Psoas muscle (tissue), 8 donors: ENCODE measurements around the gene ADCY5. TPM values are rescaled to one million over a fixed set of nuclear protein-coding genes. Genes with fewer than 3 reads are reported as not detected.
A peak's percentile ranks its signal among the peaks of the same experiment; 100 is the strongest.

Experiments
- ATAC-seq, 4 donors: fragments of 200-7000 bp; cut with Tn5 transposase; one replicate each; pipeline ENCODE4 v1.9.1; 2020; ENCODE audit warnings: moderate library complexity in 3 of 4, mild to moderate bottlenecking in 2 of 4
- DNase-seq, 2 donors: peaks; one replicate each; pipeline ENCODE4 v3.0.0-alpha.2; 2020
- H3K27ac ChIP-seq: fragments of 200-600 bp; one replicate; pipeline ENCODE4 v1.8.0; 2022
- H3K27me3 ChIP-seq, 3 donors: fragments of 200-600 bp in 1 of 3; one replicate each; pipeline versions ENCODE4 v1.6.1 to v1.8.0; 2013 to 2022; ENCODE audit warnings: low read length in 2 of 3, mild to moderate bottlenecking in 2 of 3, moderate library complexity in 1 of 3; ENCODE audit not compliant: insufficient read depth in 3 of 3
- H3K36me3 ChIP-seq, 2 donors: fragments of 200-600 bp in 1 of 2; one replicate each; pipeline versions ENCODE4 v1.6.1 to v1.8.0; 2013 to 2022; ENCODE audit warnings: low read depth in 1 of 2, mild to moderate bottlenecking in 1 of 2, moderate library complexity in 1 of 2; ENCODE audit not compliant: insufficient read depth in 1 of 2
- H3K4me1 ChIP-seq: fragments of 200-600 bp; one replicate; pipeline ENCODE4 v1.8.0; 2022
- H3K4me3 ChIP-seq: fragments of 200-600 bp; one replicate; pipeline ENCODE4 v1.8.0; 2022; ENCODE audit warnings: mild to moderate bottlenecking
- H3K9me3 ChIP-seq: fragments of 200-600 bp; one replicate; pipeline ENCODE4 v1.8.0; 2022
- WGBS, 3 donors: extraction: QIAGEN DNeasy Blood & Tissue Kit; methylation state at CpG; one replicate each; pipeline versions ENCODE4 v1.1.6 to v1.1.7; 2013; 5-methylcytosine and 5-hydroxymethylcytosine counted together
- intact Hi-C, 2 donors: fragments of 100-400 bp; cut with DNase I; formaldehyde crosslinking; loops; one replicate each; pipeline versions ENCODE4 v1.11.0 to v1.14.2; 2022
- polyA plus RNA-seq, 3 donors: library from polyadenylated mRNA; stranded (reverse); fragments of 200-250 nt; gene quantifications; one replicate each; pipeline ENCODE4 v1.2.3, GENCODE V29; 2013
- total RNA-seq, 4 donors: library from RNA; stranded (reverse); fragmentation: NEBNext Ultra II Directional in 2 of 4; extraction: Animal tissue kit (Norgen Biotek cat#: 25700) in 2 of 4; gene quantifications; one replicate each; pipeline versions ENCODE4 v1.2.1 to v1.2.4, GENCODE V29; 2021 to 2023
- TF ChIP-seq, protein P1 (sequence below): fragments of 200-600 bp; IDR thresholded peaks from one replicate; pipeline ENCODE4 v1.8.0; 2022; ENCODE audit warnings: antibody characterized with exemption
- donor health status: healthy with polysubstance abuse.
- donor health status: DM: no; HTN: no; CAD: no; lungs with moderate emphysema.
- donor health status: Bipolar disorder and iron deficiency.
- donor health status: healthy.
- donor health status: DM: yes; HTN: yes; CAD: no.
- donor health status: DM: no; HTN: no; CAD: no.
- donor health status: DM: no; HTN: no; CAD: no.
- donor health status: DM: yes; HTN: yes; CAD: no.

ADCY5 gene
- total and polyA plus RNA-seq, 7 donors: 1.0 to 4.4 (median 1.6) TPM

DNA sequence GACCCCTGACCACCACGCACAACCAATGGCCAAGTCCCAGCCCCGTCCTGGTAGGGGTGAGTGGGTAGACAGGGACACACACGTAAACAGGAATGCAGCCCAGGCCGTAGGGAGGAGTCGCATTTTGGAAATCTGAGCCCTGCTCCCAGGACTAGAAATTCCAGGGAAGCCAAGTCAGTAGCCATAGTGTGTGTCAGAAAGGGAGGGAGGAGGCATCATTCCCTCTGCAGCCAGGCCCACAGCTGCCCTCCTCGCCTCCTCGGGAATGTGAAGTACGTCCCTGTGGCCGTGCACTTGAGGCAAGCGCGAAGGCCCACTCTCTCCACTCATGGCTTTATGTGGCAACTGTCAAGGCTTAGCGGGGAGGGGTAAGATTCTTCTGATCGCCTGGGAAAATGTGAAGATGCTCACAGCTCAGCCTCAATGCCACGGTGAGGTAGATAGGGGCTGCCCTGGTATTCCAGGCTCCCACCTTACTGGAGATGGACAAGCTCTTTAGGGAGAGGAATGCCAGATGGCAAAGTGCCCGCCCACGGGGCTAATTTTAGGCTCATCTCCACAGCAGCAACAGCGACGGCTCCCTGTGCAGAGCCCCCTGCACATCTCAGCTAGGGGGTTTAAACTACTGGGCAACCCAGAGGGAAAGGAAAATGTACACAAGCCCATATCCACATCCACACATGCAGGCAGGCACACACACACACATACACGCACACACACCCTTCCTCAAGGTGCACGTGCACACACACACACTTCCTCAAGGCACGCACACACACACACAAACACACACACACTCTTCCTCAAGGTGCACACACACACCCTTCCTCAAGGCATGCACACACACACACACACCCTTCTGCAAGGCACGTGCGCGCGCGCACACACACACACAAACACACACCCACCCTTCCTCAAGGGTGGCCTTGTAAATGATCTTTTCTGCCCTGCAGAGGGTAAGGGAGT is 65.5 kb downstream of the ADCY5 start:
- Histone ChIP-seq H3K27me3 (no peaks in the 10 kb centered on the region), H3K4me3 (no peak overlapping the region), H3K36me3 (no peaks in the 10 kb centered on the region), H3K27ac (no peak overlapping the region), H3K9me3 (no peaks in the 10 kb centered on the region), H3K4me1 (no peaks in the 10 kb centered on the region)
- no peak for DNase-seq
- ATAC-seq: peak in 1 of 4 donors; percentile 35
- intact Hi-C loops: no loop called here
- TF ChIP-seq, protein P1, sequence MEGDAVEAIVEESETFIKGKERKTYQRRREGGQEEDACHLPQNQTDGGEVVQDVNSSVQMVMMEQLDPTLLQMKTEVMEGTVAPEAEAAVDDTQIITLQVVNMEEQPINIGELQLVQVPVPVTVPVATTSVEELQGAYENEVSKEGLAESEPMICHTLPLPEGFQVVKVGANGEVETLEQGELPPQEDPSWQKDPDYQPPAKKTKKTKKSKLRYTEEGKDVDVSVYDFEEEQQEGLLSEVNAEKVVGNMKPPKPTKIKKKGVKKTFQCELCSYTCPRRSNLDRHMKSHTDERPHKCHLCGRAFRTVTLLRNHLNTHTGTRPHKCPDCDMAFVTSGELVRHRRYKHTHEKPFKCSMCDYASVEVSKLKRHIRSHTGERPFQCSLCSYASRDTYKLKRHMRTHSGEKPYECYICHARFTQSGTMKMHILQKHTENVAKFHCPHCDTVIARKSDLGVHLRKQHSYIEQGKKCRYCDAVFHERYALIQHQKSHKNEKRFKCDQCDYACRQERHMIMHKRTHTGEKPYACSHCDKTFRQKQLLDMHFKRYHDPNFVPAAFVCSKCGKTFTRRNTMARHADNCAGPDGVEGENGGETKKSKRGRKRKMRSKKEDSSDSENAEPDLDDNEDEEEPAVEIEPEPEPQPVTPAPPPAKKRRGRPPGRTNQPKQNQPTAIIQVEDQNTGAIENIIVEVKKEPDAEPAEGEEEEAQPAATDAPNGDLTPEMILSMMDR: no peak
- 57 to 66% (median 58%) methylated on average over 26 of the region's 26 CpGs for WGBS, 3 donors

DNA sequence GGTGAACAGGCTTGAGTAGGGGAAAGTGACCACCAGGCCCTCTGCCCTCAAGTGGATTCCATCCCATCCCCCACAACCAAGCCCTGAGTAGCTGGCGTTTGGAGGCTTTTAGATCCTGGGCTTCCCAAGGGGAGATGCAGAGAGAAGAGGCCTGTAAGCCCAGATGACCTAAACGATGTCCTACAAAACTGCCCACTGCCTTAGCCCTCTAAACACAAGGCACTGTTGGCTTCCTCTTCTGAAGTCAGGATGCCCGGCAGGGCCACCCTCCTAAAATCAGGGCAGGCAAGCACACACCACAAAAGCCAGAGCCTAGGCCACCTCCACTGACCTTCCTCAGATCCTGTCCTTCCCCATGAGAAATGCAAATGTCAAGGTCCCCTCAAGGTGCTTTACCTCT is 68.6 kb downstream of the ADCY5 start:
- intact Hi-C loops: no loop called here
- H3K27ac ChIP-seq: no peak overlapping the region
- H3K4me1 ChIP-seq: no peaks in the 10 kb centered on the region

DNA sequence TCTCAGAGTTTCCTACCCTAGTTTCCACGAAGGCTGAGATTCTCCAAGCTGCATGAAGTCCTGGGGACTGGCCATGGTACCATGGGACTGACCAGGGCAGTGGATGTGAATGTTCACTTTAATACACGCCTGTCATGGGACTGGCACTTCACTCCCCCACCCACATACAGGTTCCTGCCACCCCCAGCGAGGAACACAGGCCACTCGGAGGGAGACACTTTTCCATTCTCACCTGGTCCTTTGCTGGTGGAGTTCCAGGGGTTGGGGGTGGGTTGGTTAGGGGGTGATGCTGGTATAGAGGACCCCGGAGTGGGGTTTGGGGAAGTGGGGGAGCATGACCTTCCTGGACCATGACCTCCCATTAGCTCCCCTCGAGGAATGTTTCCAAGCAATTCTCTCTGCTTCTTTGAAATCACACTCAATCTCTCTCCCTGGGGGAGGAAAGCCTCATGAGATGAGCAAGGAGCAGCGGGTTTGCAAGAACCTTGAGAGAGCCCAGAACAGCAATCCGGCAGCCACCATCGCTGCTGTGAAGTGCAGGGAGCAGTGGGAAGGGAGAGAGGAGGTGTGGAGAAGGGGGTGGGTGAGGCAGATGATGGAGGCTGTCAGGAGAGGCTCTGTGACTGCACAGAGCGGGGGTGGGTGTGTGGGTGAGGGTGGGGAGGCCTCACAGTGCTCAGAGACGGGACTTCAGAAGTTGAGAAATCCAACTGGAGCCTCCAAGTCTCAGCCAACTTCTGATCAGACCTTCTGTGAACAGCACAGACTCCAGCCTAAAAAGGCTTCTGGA is 69.7 kb downstream of the ADCY5 start:
- no peak for DNase-seq
- H3K9me3 ChIP-seq: no peaks in the 10 kb centered on the region
- H3K27ac ChIP-seq: no peak overlapping the region
- no peak for ATAC-seq
- intact Hi-C loops: no loop called here
- WGBS, 3 donors: 84 to 87% (median 87%) methylated on average over 11 of the region's 11 CpGs
- H3K27me3 ChIP-seq: no peaks in the 10 kb centered on the region
- TF ChIP-seq, protein P1: no peak
- H3K36me3 ChIP-seq: no peaks in the 10 kb centered on the region
- no peaks in the 10 kb centered on the region for H3K4me1 ChIP-seq
- H3K4me3 ChIP-seq: no peak overlapping the region

More for the DNA sequence above, 68.6 kb downstream of the ADCY5 start:
- DNase-seq (no peak), ATAC-seq (no peak)
- Histone ChIP-seq H3K27me3 (no peaks in the 10 kb centered on the region), H3K9me3 (no peaks in the 10 kb centered on the region), H3K4me3 (no peak overlapping the region), H3K36me3 (no peaks in the 10 kb centered on the region)
- TF ChIP-seq, protein P1: no peak
- WGBS, 3 donors: 64 to 72% (median 69%) methylated on average over 3 of the region's 3 CpGs

DNA sequence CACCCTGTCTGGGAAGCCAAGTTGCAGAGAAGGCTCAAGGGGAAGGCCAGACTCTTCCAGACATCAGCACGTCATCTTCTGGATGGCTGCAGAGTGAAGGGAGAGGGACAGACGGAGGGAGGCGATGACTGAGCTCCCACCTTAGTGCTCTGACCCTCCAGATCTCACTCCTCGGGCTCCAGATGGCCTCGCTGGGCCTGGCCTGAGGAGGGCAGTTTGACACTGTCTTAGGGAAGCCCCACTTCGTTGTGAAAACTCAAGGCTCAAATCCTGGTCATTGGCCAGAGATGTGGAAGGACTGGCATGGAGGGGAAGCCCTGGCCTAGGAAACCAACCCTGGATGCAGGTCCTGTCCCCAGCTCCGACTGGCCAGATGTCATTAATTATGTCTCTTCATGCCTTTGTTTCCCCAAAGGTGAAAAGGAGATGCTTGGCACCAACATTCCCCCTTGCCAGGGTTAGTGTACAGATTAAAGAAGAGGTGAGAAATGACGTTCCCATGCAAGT is 70.4 kb downstream of the ADCY5 start:
- TF ChIP-seq, protein P1: no peak
- Histone ChIP-seq H3K27me3 (no peaks in the 10 kb centered on the region), H3K4me3 (no peak overlapping the region), H3K9me3 (no peaks in the 10 kb centered on the region), H3K4me1 (no peaks in the 10 kb centered on the region), H3K36me3 (no peaks in the 10 kb centered on the region), H3K27ac (no peak overlapping the region)
- ATAC-seq (no peak), DNase-seq (no peak)
- intact Hi-C loops: no loop called here
- WGBS, 3 donors: 79 to 81% (median 81%) methylated on average over 8 of the region's 8 CpGs
